GM12878 (cell line): Measurements from ENCODE around the gene AEN. TPM values are rescaled to one million over a fixed set of nuclear protein-coding genes. Genes with fewer than 3 reads are reported as not detected.

Experiments used
- ATAC-seq: fragments of 200-7000 bp; cut with Tn5 transposase; 3 replicates; pipeline ENCODE4 v1.9.1; 2020; ENCODE audit warnings: mild to moderate bottlenecking, moderate library complexity
- BruUV-seq: library from RNA; stranded (reverse); fragments of 400-500 nt; replicated peaks from 2 replicates; lab custom pipeline; 2021; lab: Mats Ljungman, UMichigan
- CTCF ChIA-PET: fragments of 300-600 bp; sonication (Branson Sonifier 250); formaldehyde crosslinking; extraction: SDS; loops from one replicate; lab custom pipeline; 2021; ENCODE audit warnings: inconsistent platforms; lab: Yijun Ruan, JAX
- POLR2A ChIA-PET: fragments of 350-600 bp; formaldehyde crosslinking; extraction: SDS; loops from one replicate; lab custom pipeline; 2021; ENCODE audit warnings: inconsistent platforms; lab: Charles Lee
- RAD21 ChIA-PET: fragments of 300-600 bp; sonication (Branson Sonifier 250); formaldehyde crosslinking; loops from one replicate; lab custom pipeline; 2023; ENCODE audit warnings: antibody characterized with exemption; ENCODE audit not compliant: unreplicated experiment; lab: Charles Lee
- SMC1A ChIA-PET: fragments of 300-600 bp; sonication (Branson Sonifier 250); formaldehyde crosslinking; loops from one replicate; lab custom pipeline; 2023; ENCODE audit not compliant: unreplicated experiment, uncharacterized antibody; lab: Charles Lee
- DNase-seq: peaks from one replicate; pipeline ENCODE4 v3.0.0-alpha.2; 2011; ENCODE audit warnings: low read depth, low spot score
- FAIRE-seq: peaks from 3 replicates; lab custom pipeline; 2011; peaks lifted over from hg19 to GRCh38; lab: Jason Lieb, UNC
- H2AFZ ChIP-seq: 2 replicates; pipeline ENCODE4 v1.6.0; 2011; ENCODE audit warnings: low read depth, low read length, control low read depth; ENCODE audit not compliant: control insufficient read depth
- H3K27ac ChIP-seq: 2 replicates; pipeline ENCODE4 v1.5.1; 2011; ENCODE audit warnings: control low read depth; ENCODE audit not compliant: control insufficient read depth, insufficient read depth
- H3K27me3 ChIP-seq, 2 experiments: replicated peaks in 1 of 2; 2 replicates each; pipeline versions ENCODE4 v1.6.0 to v1.6.1; 2011; ENCODE audit warnings: low read length in 1 of 2; ENCODE audit not compliant: control insufficient read depth in 2 of 2, insufficient read depth in 2 of 2
- H3K36me3 ChIP-seq, 2 experiments: 2 replicates each; pipeline ENCODE4 v1.5.1; 2011; ENCODE audit warnings: low read length in 1 of 2; ENCODE audit not compliant: control insufficient read depth in 2 of 2, insufficient read depth in 2 of 2
- H3K4me1 ChIP-seq: 2 replicates; pipeline ENCODE4 v1.6.1; 2011; ENCODE audit warnings: mild to moderate bottlenecking, low read length, moderate library complexity, mixed read lengths; ENCODE audit not compliant: control insufficient read depth, insufficient read depth
- H3K4me2 ChIP-seq: 2 replicates; pipeline ENCODE4 v1.6.0; 2011; ENCODE audit warnings: control low read depth; ENCODE audit not compliant: control insufficient read depth, insufficient read depth
- H3K4me3 ChIP-seq: fragments of 200-600 bp; sonication (generic); 2 replicates; pipeline ENCODE4 v1.5.1; 2016
- H3K79me2 ChIP-seq: 2 replicates; pipeline ENCODE4 v1.6.0; 2011; ENCODE audit warnings: low read length; ENCODE audit not compliant: control insufficient read depth, insufficient read depth
- H3K9ac ChIP-seq: 2 replicates; pipeline ENCODE4 v1.8.0; 2011; ENCODE audit warnings: low read length, control low read depth, mixed read lengths; ENCODE audit not compliant: control insufficient read depth, insufficient read depth
- H3K9me3 ChIP-seq: replicated peaks from 3 replicates; pipeline ENCODE4 v1.5.1; 2011; ENCODE audit warnings: mild to moderate bottlenecking, low read length; ENCODE audit not compliant: control insufficient read depth, insufficient read depth
- H4K20me1 ChIP-seq: 2 replicates; pipeline ENCODE4 v1.6.0; 2011; ENCODE audit not compliant: control insufficient read depth, insufficient read depth
- GATAD2B ChIP-seq: fragments of 450-650 bp; conservative IDR thresholded peaks from 2 replicates; pipeline ENCODE4 v1.6.1; 2017; ENCODE audit warnings: low read depth, mild to moderate bottlenecking, moderate library complexity
- POLR2A ChIP-seq: IDR thresholded peaks from 2 replicates; pipeline ENCODE4 v1.6.1; 2011; ENCODE audit warnings: low read depth, mild to moderate bottlenecking, low read length
- SUZ12 ChIP-seq: fragments of 200-600 bp; sonication (generic); IDR thresholded peaks from one replicate; pipeline ENCODE4 v1.6.1; 2018; ENCODE audit warnings: antibody characterized with exemption, mild to moderate bottlenecking; ENCODE audit not compliant: unreplicated experiment
- ZZZ3 ChIP-seq: IDR thresholded peaks from 2 replicates; pipeline ENCODE4 v1.6.1; 2011; ENCODE audit warnings: low read depth; ENCODE audit not compliant: control insufficient read depth, insufficient read length
- WGBS: methylation state at CpG from one replicate; pipeline ENCODE4 v1.1.6; 2016; ENCODE audit warnings: low lambda C conversion rate; ENCODE audit not compliant: insufficient replicate concordance, insufficient coverage; ENCODE audit errors: missing lambda C conversion rate; 5-methylcytosine and 5-hydroxymethylcytosine counted together
- in situ Hi-C: fragments of 300-500 bp; cut with MboI; formaldehyde crosslinking; loops from 9 replicates; pipeline ENCODE4 v1.14.3; 2018; ENCODE audit warnings: mixed read lengths
- intact Hi-C: fragments of 100-400 bp; cut with micrococcal nuclease; formaldehyde crosslinking; loops from one replicate; pipeline ENCODE4 v1.14.2; 2022; ENCODE audit not compliant: unreplicated experiment
- polyA plus RNA-seq, 11 experiments: library from polyadenylated mRNA; depleted of rRNA in 4 of 11; unstranded in 6 of 11; stranded (reverse) in 5 of 11; fragments of >200 nt; fragmentation: Nextera tagmentation in 4 of 11; fragmentation: Illumina TruSeq in 1 of 11; extraction: Ambion mirVana in 4 of 11; extraction: Trizol in 1 of 11; gene quantifications; 1 replicate in 1 of 11; 2 replicates in 10 of 11; pipeline versions ENCODE4 v1.2.1 to v1.2.3, GENCODE V29; 2011 to 2016; ENCODE audit warnings: inconsistent platforms in 2 of 11, missing spikeins in 2 of 11, low read depth in 1 of 11
- total RNA-seq, 4 experiments: library from RNA; depleted of rRNA in 3 of 4; stranded (reverse); fragments of >200 nt in 3 of 4; fragmentation: Illumina TruSeq in 1 of 4; extraction: Trizol in 1 of 4; gene quantifications; 2 replicates each; pipeline versions ENCODE4 v1.2.1 to v1.2.3, GENCODE V29; 2013 to 2021

Gene AEN
- total and polyA plus RNA-seq, 10 of the 15 experiments (the other 5 are each of a cell fraction or from before 2014, with no cell fraction given): 11.7 to 81.2 (median 53.7) TPM

- H3K4me3 ChIP-seq: no peak overlapping the region
- no peak overlapping the region for H3K27ac ChIP-seq
- no peak for ATAC-seq
- ChIA-PET RAD21 (interaction anchor here (2.1 to 2.8 kb wide), 2 partner anchors 19 to 20 kb away, joined by 6 to 7 read pairs; no protein-coding TSS in a partner anchor), CTCF (interaction anchor here (0.6 to 0.9 kb wide), 4 partner anchors 19 to 718 kb away, joined by 3 to 4 read pairs (median 3); no protein-coding TSS in a partner anchor)
- peaks cover 0 to 4% of the 10 kb centered on the region in 2 experiments for H3K36me3 ChIP-seq
- peaks cover 29% of the 10 kb centered on the region for H3K79me2 ChIP-seq
- H3K9ac ChIP-seq: no peak overlapping the region
- H4K20me1 ChIP-seq: peaks cover 2% of the 10 kb centered on the region; the same call in 1 of the 2 replicates
- no peaks in the 10 kb centered on the region for H3K9me3 ChIP-seq
- H2AFZ ChIP-seq: no peak overlapping the region
- no peak overlapping the region for H3K4me2 ChIP-seq
- intact Hi-C loops: no loop called here
- no peak for TF ChIP-seq SUZ12
- TF ChIP-seq, all 136 proteins: peak for 0
- 74% methylated on average over 9 of the region's 9 CpGs for WGBS
- no TSS peak for BruUV-seq
- SMC1A ChIA-PET: no interaction called here
- POLR2A ChIA-PET: interaction anchor here (1.0 to 2.0 kb wide), 2 partner anchors 12 to 22 kb away, joined by 3 to 7 read pairs; no protein-coding TSS in a partner anchor
- no peak for DNase-seq
- Histone ChIP-seq H3K4me1 (peaks cover 45% of the 10 kb centered on the region), H3K27me3 (no peaks in the 10 kb centered on the region)
- no peak for FAIRE-seq
- in situ Hi-C loops: no loop called here
These were observed 23.6 kb downstream of the AEN start for GRCh38 chr15:88644741-88645140.

GRCh38 chr15:88645171-88646087 lies 24.3 kb downstream of the AEN start:
- BruUV-seq: no TSS peak
- peaks cover 0 to 4% of the 10 kb centered on the region in 2 experiments for H3K36me3 ChIP-seq
- H3K4me3 ChIP-seq: no peak overlapping the region

More at GRCh38 chr15:88645171-88646087, 24.3 kb downstream of the AEN start:
- RAD21 ChIA-PET: interaction anchor here (2.1 to 2.8 kb wide), 2 partner anchors 19 to 21 kb away, joined by 6 to 7 read pairs; no protein-coding TSS in a partner anchor
- DNase-seq (no peak), ATAC-seq (no peak)
- no peak overlapping the region for H3K27ac ChIP-seq
- intact Hi-C loops: no loop called here
- H3K9ac ChIP-seq: no peak overlapping the region
- POLR2A ChIA-PET: interaction anchor here (1.0 to 2.0 kb wide), 2 partner anchors 11 to 23 kb away, joined by 3 to 7 read pairs; no protein-coding TSS in a partner anchor
- H4K20me1 ChIP-seq: peaks cover 2% of the 10 kb centered on the region; the same call in 1 of the 2 replicates
- in situ Hi-C loops: no loop called here
- no peaks in the 10 kb centered on the region for H3K27me3 ChIP-seq
- SMC1A ChIA-PET: interaction anchor here (0.8 to 1.2 kb wide), 3 partner anchors 10 to 56 kb away, joined by 3 to 4 read pairs (median 3); no protein-coding TSS in a partner anchor
- H2AFZ ChIP-seq: no peak overlapping the region
- peaks cover 24% of the 10 kb centered on the region for H3K79me2 ChIP-seq
- no peak overlapping the region for H3K4me2 ChIP-seq
- CTCF ChIA-PET: interaction anchor here (0.6 to 1.1 kb wide), 4 partner anchors 19 to 717 kb away, joined by 3 to 4 read pairs (median 3); no protein-coding TSS in a partner anchor
- H3K9me3 ChIP-seq: no peaks in the 10 kb centered on the region
- peaks cover 48% of the 10 kb centered on the region for H3K4me1 ChIP-seq
- TF ChIP-seq ZZZ3 (no peak), GATAD2B (no peak), POLR2A (peak; percentile 43; the same call in 1 of the 2 replicates)
- TF ChIP-seq, all 136 proteins: peak for 1
- 93% methylated on average over 14 of the region's 14 CpGs for WGBS
- FAIRE-seq: no peak
